Subcutaneous abdominal adipose tissue (tissue), 5 donors: ENCODE data around the gene EDEM2.
"Not testable (repeated sequence)": the region's sequence is repeated elsewhere in the genome, so short reads cannot be mapped to it uniquely, and the experiment has no call there.

ENCODE experiments used
- H3K27ac ChIP-seq: one replicate; pipeline ENCODE4 v1.7.0; 2013; ENCODE audit warnings: low read depth, mild to moderate bottlenecking, inconsistent platforms, low read length, moderate library complexity
- H3K27me3 ChIP-seq, 5 donors: one replicate each; pipeline ENCODE4 v1.7.0; 2013; ENCODE audit warnings: low read length in 5 of 5, inconsistent platforms in 1 of 5; ENCODE audit not compliant: control insufficient read depth in 5 of 5, insufficient read depth in 4 of 5
- H3K36me3 ChIP-seq, 5 donors: one replicate each; pipeline ENCODE4 v1.7.0; 2013; ENCODE audit warnings: low read length in 5 of 5; ENCODE audit not compliant: control insufficient read depth in 5 of 5, insufficient read depth in 5 of 5
- H3K4me1 ChIP-seq, 5 donors: one replicate each; pipeline ENCODE4 v1.7.0; 2013; ENCODE audit warnings: low read length in 5 of 5, mild to moderate bottlenecking in 3 of 5, moderate library complexity in 1 of 5; ENCODE audit not compliant: control insufficient read depth in 5 of 5, insufficient read depth in 5 of 5
- H3K4me3 ChIP-seq, 5 donors: one replicate each; pipeline ENCODE4 v1.7.0; 2013; ENCODE audit warnings: low read length in 5 of 5, low read depth in 1 of 5
- H3K9ac ChIP-seq, 5 donors: one replicate each; pipeline ENCODE4 v1.7.0; 2013; ENCODE audit warnings: low read length in 5 of 5, mild to moderate bottlenecking in 4 of 5, moderate library complexity in 3 of 5
- H3K9me3 ChIP-seq, 5 donors: one replicate each; pipeline ENCODE4 v1.7.0; 2013; ENCODE audit warnings: low read length in 5 of 5; ENCODE audit not compliant: control insufficient read depth in 5 of 5
- donor health status: healthy.
- donor health status: healthy.
- donor health status: healthy.
- donor health status: healthy.
- donor health status: healthy.

Gene EDEM2

GRCh38 chr20:35186691-35187289, 39.7 kb upstream of the EDEM2 start:
- not testable (repeated sequence) for H3K27ac ChIP-seq

GRCh38 chr20:35181731-35182130, 34.6 kb upstream of the EDEM2 start:
- H3K27me3 ChIP-seq: no peaks in the 10 kb centered on the region
- H3K4me3 ChIP-seq: no peak overlapping the region
- no peaks in the 10 kb centered on the region for H3K4me1 ChIP-seq
- no peak overlapping the region for H3K9ac ChIP-seq
- no peak overlapping the region for H3K27ac ChIP-seq
- no peaks in the 10 kb centered on the region for H3K9me3 ChIP-seq
- peaks cover 0 to 8% (median 4%) of the 10 kb centered on the region in 5 donors for H3K36me3 ChIP-seq

More at GRCh38 chr20:35186691-35187289, 39.7 kb upstream of the EDEM2 start:
- H3K4me1 ChIP-seq, H3K27me3 ChIP-seq, H3K9ac ChIP-seq, H3K36me3 ChIP-seq, H3K4me3 ChIP-seq, H3K9me3 ChIP-seq: not testable (repeated sequence)

DNA sequence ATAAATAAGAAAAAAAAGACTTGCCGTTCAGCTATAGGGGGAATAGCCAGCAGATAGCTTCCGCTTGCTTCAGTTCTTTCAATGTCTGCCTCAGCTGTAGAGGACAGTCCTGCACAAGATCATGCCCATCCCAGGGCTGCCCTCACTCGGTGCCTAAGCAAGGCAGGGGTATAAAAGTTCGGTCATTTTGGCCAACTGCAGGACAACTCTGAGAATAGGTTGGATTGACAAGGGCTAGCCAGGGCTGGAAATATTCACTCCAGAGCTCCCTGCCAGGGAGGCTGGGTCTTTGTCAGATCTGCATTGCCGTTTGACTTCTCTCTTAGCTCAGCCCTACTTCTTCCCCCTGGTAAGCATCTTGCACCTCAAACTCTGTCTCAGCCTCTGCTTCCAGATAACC, 33.1 kb upstream of the EDEM2 start:
- no peak overlapping the region for H3K27ac ChIP-seq
- no peaks in the 10 kb centered on the region for H3K4me1 ChIP-seq
- peaks cover 0 to 16% (median 10%) of the 10 kb centered on the region in 5 donors for H3K36me3 ChIP-seq
- no peaks in the 10 kb centered on the region for H3K9me3 ChIP-seq
- H3K27me3 ChIP-seq: no peaks in the 10 kb centered on the region
- no peak overlapping the region for H3K4me3 ChIP-seq
- no peak overlapping the region for H3K9ac ChIP-seq

- Histone ChIP-seq H3K9me3 (no peaks in the 10 kb centered on the region), H3K9ac (no peak overlapping the region), H3K4me1 (peaks cover 0 to 2% (median 2%) of the 10 kb centered on the region in 5 donors), H3K36me3 (peaks cover 0 to 16% (median 10%) of the 10 kb centered on the region in 5 donors), H3K27me3 (no peaks in the 10 kb centered on the region), H3K4me3 (no peak overlapping the region), H3K27ac (no peak overlapping the region)
Measured at GRCh38 chr20:35179292-35180212, 32.4 kb upstream of the EDEM2 start.

DNA sequence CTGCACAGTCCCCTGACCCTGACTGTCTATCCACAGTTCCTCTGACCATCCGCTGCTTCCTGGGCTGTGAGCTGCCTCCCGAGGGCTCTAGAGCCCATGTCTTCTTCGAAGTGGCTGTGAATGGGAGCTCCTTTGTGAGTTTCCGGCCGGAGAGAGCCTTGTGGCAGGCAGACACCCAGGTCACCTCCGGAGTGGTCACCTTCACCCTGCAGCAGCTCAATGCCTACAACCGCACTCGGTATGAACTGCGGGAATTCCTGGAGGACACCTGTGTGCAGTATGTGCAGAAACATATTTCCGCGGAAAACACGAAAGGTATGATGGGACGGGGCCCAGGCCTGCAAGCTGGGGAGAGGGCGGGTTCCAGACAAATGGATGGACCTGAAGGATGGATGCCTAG, 29.0 kb upstream of the EDEM2 start:
- H3K27me3 ChIP-seq: no peaks in the 10 kb centered on the region
- peaks cover 3 to 32% (median 23%) of the 10 kb centered on the region in 5 donors for H3K4me1 ChIP-seq
- H3K4me3 ChIP-seq: no peak overlapping the region
- no peaks in the 10 kb centered on the region for H3K9me3 ChIP-seq
- H3K36me3 ChIP-seq: peaks cover 0 to 16% (median 9%) of the 10 kb centered on the region in 5 donors
- no peak overlapping the region for H3K9ac ChIP-seq
- H3K27ac ChIP-seq: no peak overlapping the region

DNA sequence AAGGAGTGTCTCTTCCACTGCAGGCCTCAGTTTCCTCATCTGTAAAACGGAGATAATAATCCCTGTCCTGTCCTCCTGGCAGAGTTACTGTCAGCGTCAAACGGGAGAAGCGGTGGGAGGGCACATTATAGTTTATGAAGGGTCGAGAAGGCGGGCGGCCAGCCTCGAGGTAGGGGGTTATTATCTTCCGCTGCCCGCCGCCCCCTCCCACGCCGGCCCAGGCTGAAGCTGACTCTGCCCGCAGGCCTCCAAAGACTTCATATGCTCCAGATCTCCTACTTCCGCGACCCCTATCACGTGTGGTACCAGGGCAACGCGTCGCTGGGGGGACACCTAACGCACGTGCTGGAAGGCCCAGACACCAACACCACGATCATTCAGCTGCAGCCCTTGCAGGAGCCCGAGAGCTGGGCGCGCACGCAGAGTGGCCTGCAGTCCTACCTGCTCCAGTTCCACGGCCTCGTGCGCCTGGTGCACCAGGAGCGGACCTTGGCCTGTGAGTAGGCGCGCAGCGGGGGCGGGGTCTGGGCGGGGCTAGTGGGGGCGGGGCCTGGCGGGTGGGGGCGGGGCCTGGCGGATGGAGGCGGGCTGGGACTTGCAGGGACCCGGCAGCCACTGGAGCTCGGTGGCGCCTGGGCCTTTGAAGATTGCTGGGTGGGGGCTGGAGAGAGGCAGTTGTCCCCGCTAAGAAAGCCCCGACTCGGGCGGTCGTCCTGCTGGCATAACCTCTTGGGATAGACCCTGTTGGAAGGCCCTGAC, 27.5 kb upstream of the EDEM2 start:
- H3K27ac ChIP-seq: no peak overlapping the region
- no peaks in the 10 kb centered on the region for H3K27me3 ChIP-seq
- no peaks in the 10 kb centered on the region for H3K9me3 ChIP-seq
- H3K4me1 ChIP-seq: peaks cover 3 to 32% (median 26%) of the 10 kb centered on the region in 5 donors
- peaks cover 0 to 16% (median 9%) of the 10 kb centered on the region in 5 donors for H3K36me3 ChIP-seq
- peak overlapping the region in 2 of 5 donors; percentile 11 to 37 for H3K4me3 ChIP-seq
- H3K9ac ChIP-seq: peak overlapping the region in 1 of 5 donors; percentile 23

GRCh38 chr20:35173576-35174192, 26.5 kb upstream of the EDEM2 start:
- H3K9ac ChIP-seq: peak overlapping the region in 1 of 5 donors; percentile 23
- H3K27ac ChIP-seq: no peak overlapping the region
- peaks cover 0 to 16% (median 9%) of the 10 kb centered on the region in 5 donors for H3K36me3 ChIP-seq
- H3K9me3 ChIP-seq: no peaks in the 10 kb centered on the region
- H3K4me1 ChIP-seq: peaks cover 3 to 34% (median 27%) of the 10 kb centered on the region in 5 donors
- no peaks in the 10 kb centered on the region for H3K27me3 ChIP-seq
- peak overlapping the region; percentile 7 to 41 (median 23) for H3K4me3 ChIP-seq

DNA sequence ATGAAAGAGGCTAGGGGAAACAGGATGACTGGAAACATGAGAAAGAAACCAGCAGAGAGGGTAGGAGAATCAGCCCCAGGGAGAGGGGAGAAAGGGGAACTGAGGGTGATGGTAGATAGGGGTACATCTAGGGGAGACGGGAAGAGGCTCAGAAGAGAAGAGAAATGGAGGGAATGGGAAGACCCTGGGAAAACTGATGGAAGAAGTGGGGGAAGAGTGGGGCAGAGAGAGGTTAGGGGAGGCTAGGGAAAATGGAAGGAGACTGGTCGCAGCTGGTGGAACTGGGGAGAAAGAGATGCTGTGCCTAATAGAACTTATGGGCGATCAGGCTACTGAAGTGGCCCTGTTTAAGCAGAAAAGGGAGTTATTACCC, 25.3 kb upstream of the EDEM2 start:
- Histone ChIP-seq H3K4me1 (peaks cover 3 to 38% (median 30%) of the 10 kb centered on the region in 5 donors), H3K27ac (peak overlapping the region; percentile 82), H3K9ac (peak overlapping the region; percentile 14 to 66 (median 57)), H3K27me3 (no peaks in the 10 kb centered on the region), H3K4me3 (peak overlapping the region; percentile 36 to 79 (median 63)), H3K9me3 (no peaks in the 10 kb centered on the region), H3K36me3 (peaks cover 0 to 13% (median 9%) of the 10 kb centered on the region in 5 donors)

- peaks cover 3 to 42% (median 30%) of the 10 kb centered on the region in 5 donors for H3K4me1 ChIP-seq
- H3K27ac ChIP-seq: peak within 1 kb of the TSS; percentile 82
- peaks cover 0 to 11% (median 9%) of the 10 kb centered on the region in 5 donors for H3K36me3 ChIP-seq
- H3K9me3 ChIP-seq: no peaks in the 10 kb centered on the region
- no peaks in the 10 kb centered on the region for H3K27me3 ChIP-seq
- H3K4me3 ChIP-seq: peak within 1 kb of the TSS; percentile 36 to 79 (median 63)
- peak within 1 kb of the TSS; percentile 14 to 66 (median 57) for H3K9ac ChIP-seq
Measured at GRCh38 chr20:35171753-35172433, 24.8 kb upstream of the EDEM2 start, which contains the start of gene PROCR. Gene PROCR, plus strand, starts transcription at chr20:35172072. Its CDS starts 83 bp downstream, at chr20:35172155.
